Measurements from ENCODE around the gene CLPTM1L.
"Not testable (repeated sequence)": the region's sequence is repeated elsewhere in the genome, so short reads cannot be mapped to it uniquely, and the experiment has no call there.

CLPTM1L gene

GRCh38 chr5:1363581-1363980 lies 18.7 kb upstream of the CLPTM1L start:
- no peak for TF ChIP-seq CTCF (conservative IDR thresholded peaks at IDR 0.05)
- peak overlapping the region; percentile 37 for H3K27ac ChIP-seq

- no peak for TF ChIP-seq CTCF (conservative IDR thresholded peaks at IDR 0.05)
- no peak overlapping the region for H3K27ac ChIP-seq
Observed at GRCh38 chr5:1363160-1363559, 18.3 kb upstream of the CLPTM1L start.

GRCh38 chr5:1362242-1363015 lies 17.5 kb upstream of the CLPTM1L start:
- H3K27ac ChIP-seq = no peak overlapping the region
- no peak for TF ChIP-seq CTCF (conservative IDR thresholded peaks at IDR 0.05)

GRCh38 chr5:1360861-1361260 lies 16.0 kb upstream of the CLPTM1L start:
- H3K27ac ChIP-seq = no peak overlapping the region
- no peak for TF ChIP-seq CTCF (conservative IDR thresholded peaks at IDR 0.05)

- not testable (repeated sequence) for H3K27ac ChIP-seq
Observed at GRCh38 chr5:1360367-1360766, 15.5 kb upstream of the CLPTM1L start.

- TF ChIP-seq CTCF (conservative IDR thresholded peaks at IDR 0.05) = no peak
- no peak overlapping the region for H3K27ac ChIP-seq
Observed at GRCh38 chr5:1359713-1360112, 14.8 kb upstream of the CLPTM1L start.

- no peak for TF ChIP-seq CTCF (conservative IDR thresholded peaks at IDR 0.05)
- no peak overlapping the region for H3K27ac ChIP-seq
Observed at GRCh38 chr5:1359031-1359645, 14.2 kb upstream of the CLPTM1L start.

- H3K27ac ChIP-seq = no peak overlapping the region
- TF ChIP-seq CTCF (conservative IDR thresholded peaks at IDR 0.05) = no peak
Observed at GRCh38 chr5:1358726-1359025, 13.8 kb upstream of the CLPTM1L start.

Data from VCaP (cell line).